ENCODE data around the gene GRIN3B. TPM values are rescaled to one million over a fixed set of nuclear protein-coding genes. Genes with fewer than 3 reads are reported as not detected.
"Not testable (repeated sequence)": the region's sequence is repeated elsewhere in the genome, so short reads cannot be mapped to it uniquely, and the experiment has no call there.

GRIN3B gene
- total RNA-seq, 3 donors from 2014 or later = 2.6 TPM; not detected in 2

DNA sequence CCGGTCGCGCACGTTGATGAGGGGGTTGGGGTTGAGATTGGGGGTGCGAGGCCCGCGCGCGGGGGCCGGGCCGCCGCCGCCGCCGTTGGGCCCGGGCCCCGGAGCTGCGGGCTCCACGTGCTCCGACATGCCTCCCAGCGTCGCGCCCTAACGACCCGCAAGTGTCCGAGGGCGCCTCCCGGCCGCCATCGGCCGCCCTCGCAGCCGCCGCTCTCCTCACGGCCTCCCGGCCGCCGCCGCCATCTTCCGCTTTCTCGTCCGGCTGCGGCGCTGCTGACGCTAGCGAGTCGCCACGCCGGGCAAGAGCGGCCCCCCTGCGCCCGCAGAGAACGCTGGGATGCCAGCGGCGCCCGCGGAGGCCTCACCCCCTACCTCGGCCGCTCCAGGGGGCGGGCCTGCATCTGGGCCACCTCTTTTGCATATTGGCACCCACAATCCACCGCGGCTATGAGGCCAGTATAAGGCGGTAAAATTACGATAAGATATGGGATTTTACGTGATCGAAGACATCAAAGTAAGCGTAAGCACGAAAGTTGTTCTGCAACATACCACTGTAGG, 20.7 kb downstream of the GRIN3B start, which contains the start of gene TMEM259:
Gene TMEM259 (minus strand): TSS at position 256 of the 558 bp plus-strand sequence. CDS start 127 bp downstream, at position 129.
- no peak for TF ChIP-seq POLR2A (IDR thresholded peaks at IDR 0.05)
- TF ChIP-seq, protein P1, sequence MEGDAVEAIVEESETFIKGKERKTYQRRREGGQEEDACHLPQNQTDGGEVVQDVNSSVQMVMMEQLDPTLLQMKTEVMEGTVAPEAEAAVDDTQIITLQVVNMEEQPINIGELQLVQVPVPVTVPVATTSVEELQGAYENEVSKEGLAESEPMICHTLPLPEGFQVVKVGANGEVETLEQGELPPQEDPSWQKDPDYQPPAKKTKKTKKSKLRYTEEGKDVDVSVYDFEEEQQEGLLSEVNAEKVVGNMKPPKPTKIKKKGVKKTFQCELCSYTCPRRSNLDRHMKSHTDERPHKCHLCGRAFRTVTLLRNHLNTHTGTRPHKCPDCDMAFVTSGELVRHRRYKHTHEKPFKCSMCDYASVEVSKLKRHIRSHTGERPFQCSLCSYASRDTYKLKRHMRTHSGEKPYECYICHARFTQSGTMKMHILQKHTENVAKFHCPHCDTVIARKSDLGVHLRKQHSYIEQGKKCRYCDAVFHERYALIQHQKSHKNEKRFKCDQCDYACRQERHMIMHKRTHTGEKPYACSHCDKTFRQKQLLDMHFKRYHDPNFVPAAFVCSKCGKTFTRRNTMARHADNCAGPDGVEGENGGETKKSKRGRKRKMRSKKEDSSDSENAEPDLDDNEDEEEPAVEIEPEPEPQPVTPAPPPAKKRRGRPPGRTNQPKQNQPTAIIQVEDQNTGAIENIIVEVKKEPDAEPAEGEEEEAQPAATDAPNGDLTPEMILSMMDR (IDR thresholded peaks at IDR 0.05) = no peak
- peak in 1 of 3 donors; percentile 78 for TF ChIP-seq POLR2AphosphoS5 (IDR thresholded peaks at IDR 0.05)
- H3K27ac ChIP-seq = peak within 1 kb of the TSS; percentile 96
- H3K4me3 ChIP-seq = peak within 1 kb of the TSS; percentile 92 to 97 (median 93)
- H3K4me1 ChIP-seq = peaks cover 16 to 41% of the 10 kb centered on the region in 2 donors
- no peaks in the 10 kb centered on the region for H3K9me3 ChIP-seq
- peak; percentile 97 for DNase-seq (ENCODE audit: low spot score in 2 of 2)
- intact Hi-C loops (cut with DNase I; ENCODE audit: low total_unique reads) = no loop called here
- H3K27me3 ChIP-seq = no peaks in the 10 kb centered on the region
- no peaks in the 10 kb centered on the region for H3K36me3 ChIP-seq

- H3K4me1 ChIP-seq = peaks cover 11 to 13% of the 10 kb centered on the region in 2 donors
- H3K27ac ChIP-seq; H3K36me3 ChIP-seq; DNase-seq (ENCODE audit: low spot score in 2 of 2); H3K27me3 ChIP-seq; H3K9me3 ChIP-seq; H3K4me3 ChIP-seq; intact Hi-C loops (cut with DNase I; ENCODE audit: low total_unique reads): not testable (repeated sequence)
Measured at GRCh38 chr19:1023883-1024188, 23.6 kb downstream of the GRIN3B start.

GRCh38 chr19:1025080-1025479, 24.9 kb downstream of the GRIN3B start:
- H3K4me3 ChIP-seq; DNase-seq (ENCODE audit: low spot score in 2 of 2); H3K27me3 ChIP-seq; H3K4me1 ChIP-seq; H3K36me3 ChIP-seq; H3K9me3 ChIP-seq: not testable (repeated sequence)
- H3K27ac ChIP-seq = peak overlapping the region in 1 of 2 donors; percentile 99
- intact Hi-C loops (cut with DNase I; ENCODE audit: low total_unique reads) = loop anchor here (5.0 kb wide), 1 partner anchor 77 kb away; the partner anchor contains the start of gene GPX4

GRCh38 chr19:1025960-1026782, 26.0 kb downstream of the GRIN3B start, which contains the start of gene CNN2:
TSS of gene CNN2 (plus strand) at chr19:1026608. CDS start at chr19:1026662, 54 bp downstream.
- no peaks in the 10 kb centered on the region for H3K36me3 ChIP-seq
- no peaks in the 10 kb centered on the region for H3K27me3 ChIP-seq
- H3K4me1 ChIP-seq = peaks cover 0 to 5% of the 10 kb centered on the region in 2 donors
- TF ChIP-seq, protein P1 (IDR thresholded peaks at IDR 0.05) = no peak
- TF ChIP-seq POLR2A (IDR thresholded peaks at IDR 0.05) (peak; percentile 57), POLR2AphosphoS5 (IDR thresholded peaks at IDR 0.05) (peak; percentile 64 to 86 (median 71))
- peak within 1 kb of the TSS; percentile 93 to 100 (median 98) for H3K4me3 ChIP-seq
- peak; percentile 83 to 85 for DNase-seq (ENCODE audit: low spot score in 2 of 2)
- peak within 1 kb of the TSS; percentile 98 to 99 for H3K27ac ChIP-seq
- no peaks in the 10 kb centered on the region for H3K9me3 ChIP-seq
- intact Hi-C loops (cut with DNase I; ENCODE audit: low total_unique reads) = loop anchor here (5.0 kb wide), 1 partner anchor 76 kb away; the partner anchor contains the start of gene GPX4

DNA sequence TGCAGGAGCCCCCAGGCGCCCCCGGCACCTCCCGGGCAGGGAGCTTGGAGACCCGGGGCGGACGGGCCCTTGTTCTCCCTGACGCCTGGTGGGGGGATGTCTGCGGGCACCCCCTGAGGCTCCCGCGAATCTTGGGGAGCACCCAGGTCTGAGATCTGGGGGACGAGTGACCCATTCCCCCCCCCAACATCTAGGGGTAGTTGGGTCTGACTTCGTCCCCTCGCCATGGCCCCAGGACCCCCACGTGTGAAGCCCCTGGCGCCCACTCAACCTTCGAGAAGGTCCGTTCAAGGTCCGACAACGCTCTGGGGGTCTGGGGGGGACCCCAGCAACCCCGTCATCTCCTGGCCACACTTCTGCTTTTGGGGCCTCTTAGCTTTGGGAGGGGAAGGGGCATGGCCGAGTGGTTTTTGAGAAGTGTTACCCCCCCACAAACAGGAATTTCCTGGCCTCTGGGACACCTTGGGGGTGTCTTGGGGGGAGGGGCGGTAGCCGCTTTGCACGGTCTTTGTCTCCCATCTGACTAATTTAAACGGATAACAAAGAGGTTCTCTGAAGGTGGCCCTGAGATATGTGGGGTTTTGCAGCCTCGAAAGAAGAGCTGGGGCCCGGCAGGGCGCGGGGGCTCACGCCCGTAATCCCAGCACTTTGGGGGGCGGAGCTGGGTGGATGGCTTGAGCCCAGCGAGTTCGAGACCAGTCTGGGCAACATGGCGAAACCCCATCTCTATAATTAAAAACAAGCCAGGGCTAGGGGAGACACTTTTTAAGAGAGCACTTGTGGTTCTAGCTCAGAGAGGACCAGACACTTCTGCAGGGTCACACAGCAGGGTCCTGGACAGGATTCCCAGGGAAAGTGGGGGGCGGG, 26.8 kb downstream of the GRIN3B start:
- intact Hi-C loops (cut with DNase I; ENCODE audit: low total_unique reads) = loop anchor here (5.0 kb wide), 1 partner anchor 75 kb away; the partner anchor contains the start of gene GPX4
- TF ChIP-seq POLR2AphosphoS5 (IDR thresholded peaks at IDR 0.05) = no peak
- TF ChIP-seq, protein P1 (IDR thresholded peaks at IDR 0.05) = peak in 1 of 3 donors; percentile 8
- TF ChIP-seq POLR2A (IDR thresholded peaks at IDR 0.05) = no peak

More for the DNA sequence above, 26.8 kb downstream of the GRIN3B start:
- H3K4me1 ChIP-seq = peaks cover 0 to 5% of the 10 kb centered on the region in 2 donors
- no peaks in the 10 kb centered on the region for H3K36me3 ChIP-seq
- H3K27ac ChIP-seq = peak overlapping the region; percentile 98 to 99
- H3K4me3 ChIP-seq = peak overlapping the region; percentile 93 to 100 (median 98)
- H3K27me3 ChIP-seq = no peaks in the 10 kb centered on the region
- no peaks in the 10 kb centered on the region for H3K9me3 ChIP-seq
- DNase-seq (ENCODE audit: low spot score in 2 of 2) = no peak

Measured in breast epithelium (tissue), 4 donors.